Adrenal gland (tissue), 12 donors: ENCODE data around the gene PTPRF. TPM values are rescaled to one million over a fixed set of nuclear protein-coding genes. Genes with fewer than 3 reads are reported as not detected.
"Not testable (repeated sequence)": the region's sequence is repeated elsewhere in the genome, so short reads cannot be mapped to it uniquely, and the experiment has no call there.

Source experiments
- DNase-seq, 7 donors: peaks; one replicate each; pipeline ENCODE4 v3.0.0-alpha.2; 2019 to 2020
- H3K27ac ChIP-seq, 5 donors: fragments of 200-600 bp; sonication (generic) in 4 of 5; 1 replicate in 3 of 5; 2 replicates in 2 of 5; pipeline versions ENCODE4 v1.5.1 to v1.8.0; 2016 to 2020; ENCODE audit warnings: mild to moderate bottlenecking in 1 of 5
- H3K27me3 ChIP-seq: fragments of 200-600 bp; 2 replicates; pipeline ENCODE4 v1.8.0; 2021
- H3K36me3 ChIP-seq, 2 donors: fragments of 200-600 bp; replicated peaks in 1 of 2; 1 replicate in 1 of 2; 2 replicates in 1 of 2; pipeline versions ENCODE4 v1.5.1 to v1.8.0; 2018 to 2022
- H3K4me1 ChIP-seq, 2 donors: fragments of 200-600 bp; replicated peaks in 1 of 2; 1 replicate in 1 of 2; 2 replicates in 1 of 2; pipeline versions ENCODE4 v1.5.1 to v1.8.0; 2018 to 2021
- H3K4me3 ChIP-seq, 4 donors: fragments of 200-600 bp; sonication (generic) in 3 of 4; one replicate each; pipeline ENCODE4 v1.5.1; 2016 to 2018
- H3K9me3 ChIP-seq, 3 donors: fragments of 200-600 bp; sonication (generic) in 1 of 3; replicated peaks in 1 of 3; 1 replicate in 2 of 3; 2 replicates in 1 of 3; pipeline versions ENCODE4 v1.5.1 to v1.8.0; 2016 to 2021
- POLR2A ChIP-seq, 2 donors: fragments of 450-650 bp; IDR thresholded peaks; one replicate each; pipeline ENCODE4 v1.6.1; 2017; ENCODE audit warnings: antibody characterized with exemption in 2 of 2, mild to moderate bottlenecking in 2 of 2, moderate library complexity in 1 of 2
- WGBS, 4 donors: extraction: QIAGEN DNeasy Blood & Tissue Kit in 2 of 4; methylation state at CpG; one replicate each; pipeline versions ENCODE4 v1.1.5 to v1.1.7; 2013 to 2017; 5-methylcytosine and 5-hydroxymethylcytosine counted together
- intact Hi-C, 2 donors: fragments of 100-400 bp; cut with DNase I; formaldehyde crosslinking; loops; one replicate each; pipeline versions ENCODE4 v1.14.1 to v1.15.0; 2022 to 2023
- polyA plus RNA-seq, 3 donors: library from polyadenylated mRNA; stranded (reverse); fragments of 200-250 nt in 2 of 3; fragments of 350-450 nt in 1 of 3; fragmentation: Illumina TruSeq in 1 of 3; extraction: RNeasy Lipid Tissue Mini Kit (QIAGEN cat#74804) in 1 of 3; gene quantifications; one replicate each; pipeline ENCODE4 v1.2.3, GENCODE V29; 2013 to 2014
- total RNA-seq, 9 donors: library from RNA; depleted of rRNA in 4 of 9; stranded (reverse); fragments of >200 nt in 4 of 9; fragments of 120-200 nt in 1 of 9; fragmentation: NEBNext Ultra II Directional in 1 of 9; extraction: Animal tissue kit (Norgen Biotek cat#: 25700) in 1 of 9; gene quantifications; one replicate each; pipeline versions ENCODE4 v1.1.0 to v1.2.4, GENCODE V29; 2013 to 2023
- TF ChIP-seq, protein P1 (sequence below), 6 experiments: fragments of 450-650 bp in 4 of 6; fragments of 200-600 bp in 2 of 6; sonication (generic) in 1 of 6; IDR thresholded peaks; 1 replicate in 5 of 6; 2 replicates in 1 of 6; pipeline versions ENCODE4 v1.5.1 to v1.8.0; 2016 to 2021; ENCODE audit warnings: antibody characterized with exemption in 6 of 6, mild to moderate bottlenecking in 2 of 6, moderate library complexity in 1 of 6
- donor health status: healthy with polysubstance abuse.
- donor health status: Bipolar disorder and iron deficiency.
- donor health status: DM: yes; HTN: yes; CAD: no.
- donor health status: DM: no; HTN: no; CAD: no.
- donor health status: DM: no; HTN: no; CAD: no.
- donor health status: DM: yes; HTN: yes; CAD: no.

PTPRF gene
- total and polyA plus RNA-seq, 12 donors: 9.2 to 92.0 (median 30.1) TPM

DNA sequence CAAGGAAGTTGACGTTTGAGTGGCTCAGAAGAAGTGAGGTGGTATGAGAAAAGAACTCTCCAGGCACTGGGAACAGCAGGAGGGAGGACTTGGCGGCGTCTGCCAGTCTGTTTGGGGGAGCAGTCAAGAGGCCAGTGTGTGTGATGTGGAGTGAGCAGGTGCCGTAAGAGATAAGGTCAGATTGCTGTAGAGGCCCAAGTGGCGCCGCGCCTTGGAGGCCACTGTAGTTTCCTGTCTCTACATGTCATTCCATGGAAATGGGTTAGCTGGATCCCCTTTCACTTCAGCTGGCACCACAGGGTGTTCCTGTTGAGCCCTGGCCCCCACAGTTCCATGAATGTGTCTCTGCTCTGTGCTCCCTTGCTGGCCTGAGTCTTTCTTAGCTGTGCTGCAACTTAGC lies 35.5 kb upstream of the PTPRF start:
- Histone ChIP-seq H3K9me3 (peaks cover 0 to 4% (median 3%) of the 10 kb centered on the region in 3 donors), H3K27me3 (no peaks in the 10 kb centered on the region), H3K27ac (no peak overlapping the region), H3K4me1 (no peaks in the 10 kb centered on the region), H3K4me3 (no peak overlapping the region), H3K36me3 (no peaks in the 10 kb centered on the region)
- TF ChIP-seq POLR2A (IDR thresholded peaks at IDR 0.05): no peak
- TF ChIP-seq, protein P1, sequence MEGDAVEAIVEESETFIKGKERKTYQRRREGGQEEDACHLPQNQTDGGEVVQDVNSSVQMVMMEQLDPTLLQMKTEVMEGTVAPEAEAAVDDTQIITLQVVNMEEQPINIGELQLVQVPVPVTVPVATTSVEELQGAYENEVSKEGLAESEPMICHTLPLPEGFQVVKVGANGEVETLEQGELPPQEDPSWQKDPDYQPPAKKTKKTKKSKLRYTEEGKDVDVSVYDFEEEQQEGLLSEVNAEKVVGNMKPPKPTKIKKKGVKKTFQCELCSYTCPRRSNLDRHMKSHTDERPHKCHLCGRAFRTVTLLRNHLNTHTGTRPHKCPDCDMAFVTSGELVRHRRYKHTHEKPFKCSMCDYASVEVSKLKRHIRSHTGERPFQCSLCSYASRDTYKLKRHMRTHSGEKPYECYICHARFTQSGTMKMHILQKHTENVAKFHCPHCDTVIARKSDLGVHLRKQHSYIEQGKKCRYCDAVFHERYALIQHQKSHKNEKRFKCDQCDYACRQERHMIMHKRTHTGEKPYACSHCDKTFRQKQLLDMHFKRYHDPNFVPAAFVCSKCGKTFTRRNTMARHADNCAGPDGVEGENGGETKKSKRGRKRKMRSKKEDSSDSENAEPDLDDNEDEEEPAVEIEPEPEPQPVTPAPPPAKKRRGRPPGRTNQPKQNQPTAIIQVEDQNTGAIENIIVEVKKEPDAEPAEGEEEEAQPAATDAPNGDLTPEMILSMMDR (IDR thresholded peaks at IDR 0.05): no peak
- no peak for DNase-seq
- intact Hi-C loops: no loop called here
- 83 to 90% (median 90%) methylated on average over 6 to 7 of the region's 7 CpGs for WGBS, 4 donors

DNA sequence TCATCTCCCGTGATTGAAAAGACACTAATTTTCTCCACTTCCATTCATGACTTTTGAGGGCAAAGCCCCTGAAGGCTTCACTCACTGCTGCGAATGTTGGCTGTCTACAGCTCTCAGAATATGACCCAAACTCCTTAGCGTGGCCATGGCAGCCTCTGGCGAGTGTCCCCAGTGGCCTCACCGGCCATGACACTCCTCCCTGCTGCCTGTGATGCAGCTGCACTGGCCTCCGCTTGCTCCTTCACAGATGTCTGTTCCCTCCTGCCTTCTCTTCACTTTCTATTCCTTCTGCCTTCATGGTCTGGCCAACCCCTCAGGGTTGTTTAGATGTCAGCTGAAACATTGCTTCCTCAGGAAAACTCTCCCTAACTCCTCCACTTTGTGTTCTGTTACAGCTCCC lies 30.8 kb upstream of the PTPRF start:
- DNase-seq: peak in 1 of 7 donors; percentile 13
- 66 to 78% (median 73%) methylated on average over 6 of the region's 6 CpGs for WGBS, 4 donors
- no peak for TF ChIP-seq POLR2A (IDR thresholded peaks at IDR 0.05)
- TF ChIP-seq, protein P1 (IDR thresholded peaks at IDR 0.05): no peak
- Histone ChIP-seq H3K27ac (no peak overlapping the region), H3K36me3 (no peaks in the 10 kb centered on the region), H3K4me3 (no peak overlapping the region), H3K9me3 (no peaks in the 10 kb centered on the region), H3K4me1 (no peaks in the 10 kb centered on the region), H3K27me3 (no peaks in the 10 kb centered on the region)
- intact Hi-C loops: no loop called here

DNA sequence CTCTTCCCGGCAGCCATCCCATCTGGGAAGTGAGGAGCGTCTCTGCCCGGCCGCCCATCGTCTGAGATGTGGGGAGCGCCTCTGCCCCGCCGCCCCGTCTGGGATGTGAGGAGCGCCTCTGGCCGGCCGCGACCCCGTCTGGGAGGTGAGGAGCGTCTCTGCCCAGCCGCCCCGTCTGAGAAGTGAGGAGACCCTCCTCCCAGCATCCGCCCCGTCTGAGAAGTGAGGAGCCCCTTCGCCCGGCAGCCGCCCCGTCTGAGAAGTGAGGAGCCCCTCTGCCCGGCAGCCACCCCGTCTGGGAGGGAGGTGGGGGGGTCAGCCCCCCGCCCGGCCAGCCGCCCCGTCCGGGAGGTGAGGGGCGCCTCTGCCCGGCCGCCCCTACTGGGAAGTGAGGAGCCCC lies 28.9 kb upstream of the PTPRF start:
- H3K4me3 ChIP-seq, DNase-seq, H3K27me3 ChIP-seq, H3K36me3 ChIP-seq, H3K27ac ChIP-seq, H3K4me1 ChIP-seq, intact Hi-C loops, H3K9me3 ChIP-seq: not testable (repeated sequence)
- 93 to 100% (median 95%) methylated on average over 3 to 20 of the region's 33 CpGs for WGBS, 4 donors

DNA sequence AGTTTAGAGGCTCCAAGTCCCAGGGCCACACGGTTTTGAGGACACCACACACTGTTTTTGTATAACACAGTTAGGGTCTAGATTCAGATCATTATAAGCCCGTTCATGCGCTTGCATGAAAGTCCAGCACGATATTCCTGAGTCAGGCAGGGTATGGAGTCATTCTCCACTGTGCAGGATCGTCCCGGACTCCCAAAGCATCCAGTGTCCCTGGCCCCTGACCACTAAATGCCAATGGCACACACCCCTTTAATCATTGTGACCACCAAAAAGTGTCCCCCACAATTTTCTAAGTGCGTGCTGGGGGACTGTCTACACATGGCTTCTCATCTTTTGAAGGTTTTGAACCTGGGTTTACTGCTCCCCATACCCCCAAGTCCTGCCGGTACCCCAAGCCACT lies 27.1 kb upstream of the PTPRF start:
- Histone ChIP-seq H3K27ac (no peak overlapping the region), H3K9me3 (no peaks in the 10 kb centered on the region), H3K36me3 (no peaks in the 10 kb centered on the region), H3K4me1 (no peaks in the 10 kb centered on the region), H3K27me3 (no peaks in the 10 kb centered on the region), H3K4me3 (no peak overlapping the region)
- TF ChIP-seq, protein P1 (IDR thresholded peaks at IDR 0.05): no peak
- no peak for TF ChIP-seq POLR2A (IDR thresholded peaks at IDR 0.05)
- WGBS, 4 donors: 84 to 94% (median 88%) methylated on average over 7 to 8 of the region's 8 CpGs
- intact Hi-C loops: no loop called here
- no peak for DNase-seq

DNA sequence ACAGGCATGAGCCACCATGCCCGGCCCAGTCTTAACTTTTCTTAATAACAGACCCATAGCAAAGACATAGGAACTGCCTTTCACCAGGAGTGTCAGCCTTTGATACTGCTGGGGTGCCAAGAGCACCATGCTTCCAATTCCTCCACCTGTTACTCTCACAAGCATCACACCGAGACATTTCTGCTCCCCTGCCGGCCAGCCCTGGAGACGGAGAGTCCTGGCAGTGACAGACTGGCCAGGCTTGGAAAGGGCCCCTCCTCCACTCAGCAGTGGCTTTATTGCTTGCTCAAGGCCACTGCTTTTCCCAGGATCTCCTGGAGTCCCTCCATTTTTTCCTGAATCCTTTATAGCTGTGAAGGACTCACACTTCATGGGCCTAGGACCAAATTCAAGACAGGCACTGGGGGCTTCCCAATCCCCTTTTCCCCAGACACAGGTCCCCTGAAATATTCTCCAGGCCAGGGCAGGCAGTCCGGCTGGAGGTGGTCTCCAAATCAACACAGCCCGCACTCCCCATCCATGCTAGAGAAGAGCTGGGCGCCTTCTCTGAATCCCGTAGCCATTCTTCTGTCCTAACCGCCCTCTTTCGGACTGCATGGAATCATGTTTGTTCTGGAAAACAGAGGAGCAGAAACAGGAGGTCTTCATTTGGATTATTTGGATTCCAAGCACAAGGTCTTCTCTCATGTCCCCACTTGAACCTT lies 25.5 kb upstream of the PTPRF start:
- H3K27me3 ChIP-seq: no peaks in the 10 kb centered on the region
- no peaks in the 10 kb centered on the region for H3K36me3 ChIP-seq
- H3K4me1 ChIP-seq: no peaks in the 10 kb centered on the region
- 82 to 89% (median 85%) methylated on average over 10 of the region's 10 CpGs for WGBS, 4 donors
- no peaks in the 10 kb centered on the region for H3K9me3 ChIP-seq
- DNase-seq: no peak
- TF ChIP-seq, protein P1 (IDR thresholded peaks at IDR 0.05): no peak
- no peak for TF ChIP-seq POLR2A (IDR thresholded peaks at IDR 0.05)
- H3K27ac ChIP-seq: no peak overlapping the region
- intact Hi-C loops: no loop called here
- H3K4me3 ChIP-seq: no peak overlapping the region
